Measurements from ENCODE around the gene MMP26. TPM values are rescaled to one million over a fixed set of nuclear protein-coding genes. Genes with fewer than 3 reads are reported as not detected.
"Not testable (repeated sequence)": the region's sequence is repeated elsewhere in the genome, so short reads cannot be mapped to it uniquely, and the experiment has no call there.

MMP26 gene
- total RNA-seq, 1 donor from 2014 or later, result not detected

DNA sequence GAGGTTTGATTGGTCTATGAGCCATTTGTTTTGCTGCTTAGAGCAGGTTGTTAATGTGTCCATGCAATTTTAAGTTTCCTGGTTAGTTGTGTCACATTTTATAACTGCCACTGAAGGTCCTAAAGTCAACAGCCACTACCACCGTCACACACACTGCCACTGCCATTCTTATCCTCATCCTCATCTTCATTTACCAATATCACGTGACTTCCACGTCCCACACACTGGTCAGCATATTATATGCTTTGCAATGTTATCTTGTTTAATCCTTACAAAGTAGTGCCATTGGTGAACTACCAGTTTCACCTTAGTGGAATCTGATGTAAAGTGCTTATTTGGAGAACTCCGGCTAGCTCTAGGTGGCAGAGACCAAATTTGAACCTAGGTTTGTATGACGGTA is 9.7 kb downstream of the MMP26 start:
- Histone ChIP-seq H3K4me2 (no peak overlapping the region), H3F3A (ENCODE audit: low read depth) (no peaks in the 10 kb centered on the region), H2AFZ (replicated peaks) (no peak overlapping the region), H4K20me1 (ENCODE audit: low read depth) (no peaks in the 10 kb centered on the region), H3K9ac (no peak overlapping the region), H3K9me3 (ENCODE audit: low read depth) (no peaks in the 10 kb centered on the region), H3K27ac (no peak overlapping the region), H3K79me2 (ENCODE audit: low read depth) (no peaks in the 10 kb centered on the region), H3K27me3 (no peaks in the 10 kb centered on the region), H3K4me1 (no peaks in the 10 kb centered on the region), H3K4me3 (no peak overlapping the region), H3K36me3 (no peaks in the 10 kb centered on the region)
- no peak overlapping the region for H3K27ac Mint-ChIP-seq
- TF ChIP-seq EZH2 (IDR thresholded peaks at IDR 0.05), result no peak
- TF ChIP-seq, protein P1, sequence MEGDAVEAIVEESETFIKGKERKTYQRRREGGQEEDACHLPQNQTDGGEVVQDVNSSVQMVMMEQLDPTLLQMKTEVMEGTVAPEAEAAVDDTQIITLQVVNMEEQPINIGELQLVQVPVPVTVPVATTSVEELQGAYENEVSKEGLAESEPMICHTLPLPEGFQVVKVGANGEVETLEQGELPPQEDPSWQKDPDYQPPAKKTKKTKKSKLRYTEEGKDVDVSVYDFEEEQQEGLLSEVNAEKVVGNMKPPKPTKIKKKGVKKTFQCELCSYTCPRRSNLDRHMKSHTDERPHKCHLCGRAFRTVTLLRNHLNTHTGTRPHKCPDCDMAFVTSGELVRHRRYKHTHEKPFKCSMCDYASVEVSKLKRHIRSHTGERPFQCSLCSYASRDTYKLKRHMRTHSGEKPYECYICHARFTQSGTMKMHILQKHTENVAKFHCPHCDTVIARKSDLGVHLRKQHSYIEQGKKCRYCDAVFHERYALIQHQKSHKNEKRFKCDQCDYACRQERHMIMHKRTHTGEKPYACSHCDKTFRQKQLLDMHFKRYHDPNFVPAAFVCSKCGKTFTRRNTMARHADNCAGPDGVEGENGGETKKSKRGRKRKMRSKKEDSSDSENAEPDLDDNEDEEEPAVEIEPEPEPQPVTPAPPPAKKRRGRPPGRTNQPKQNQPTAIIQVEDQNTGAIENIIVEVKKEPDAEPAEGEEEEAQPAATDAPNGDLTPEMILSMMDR (IDR thresholded peaks at IDR 0.05), result no peak
- no peak for TF ChIP-seq EZH2phosphoT487 (IDR thresholded peaks at IDR 0.05)
- no peak for DNase-seq (ENCODE audit: low spot score)
- peaks cover 2% of the 10 kb centered on the region for H3K27me3 Mint-ChIP-seq (ENCODE audit: insufficient read depth, low read depth)
- no peaks in the 10 kb centered on the region for H3K36me3 Mint-ChIP-seq
- no peak overlapping the region for H3K4me3 Mint-ChIP-seq
- peaks cover 9% of the 10 kb centered on the region for H3K4me1 Mint-ChIP-seq
- no peaks in the 10 kb centered on the region for H3K9me3 Mint-ChIP-seq

DNA sequence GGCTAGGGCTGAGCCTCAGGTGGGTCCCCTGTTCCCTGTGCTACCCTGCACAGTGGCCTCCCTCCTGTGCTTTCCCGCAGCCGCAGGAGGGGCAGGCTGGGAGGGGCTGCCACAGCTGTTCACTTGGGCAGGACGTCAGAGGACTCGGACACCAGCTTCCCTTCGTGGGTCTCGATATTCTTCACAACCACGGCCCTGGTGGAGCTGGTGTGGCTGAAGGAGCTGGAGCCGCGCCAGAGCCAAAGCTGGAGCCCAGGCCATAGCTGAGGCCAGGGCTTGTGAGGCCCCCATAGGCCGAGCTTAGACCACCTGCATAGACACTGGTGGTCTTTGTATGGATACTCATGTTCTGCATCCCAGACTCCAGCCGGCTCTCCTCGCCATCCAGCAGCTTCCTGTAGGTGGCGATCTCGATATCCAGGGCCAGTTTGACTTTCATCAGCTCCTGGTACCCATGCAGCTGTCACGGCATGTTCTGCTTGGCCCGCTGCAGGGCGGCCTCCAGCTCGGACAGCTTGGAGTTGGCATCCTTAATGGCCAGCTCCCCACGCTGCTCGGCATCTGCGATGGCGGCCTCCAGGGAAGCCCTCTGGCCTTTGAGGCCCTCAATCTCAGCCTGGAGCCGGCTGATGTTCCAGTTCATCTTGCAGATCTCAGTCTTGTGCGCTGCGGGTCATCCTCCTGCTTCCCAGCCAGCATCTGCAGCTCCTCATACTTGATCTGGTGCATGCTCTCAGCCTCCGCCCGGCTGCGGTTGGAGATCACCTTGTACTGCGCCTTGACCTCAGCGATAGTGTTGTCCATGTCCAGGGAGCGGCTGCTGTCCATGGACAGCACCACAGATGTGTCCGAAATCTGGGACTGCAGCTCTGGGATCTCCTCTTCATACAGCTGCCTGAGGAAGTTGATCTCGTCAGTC is 18.3 kb downstream of the MMP26 start:
- H3K36me3 Mint-ChIP-seq; H3F3A ChIP-seq (ENCODE audit: low read depth); H3K4me2 ChIP-seq; H4K20me1 ChIP-seq (ENCODE audit: low read depth); H3K4me3 Mint-ChIP-seq; H3K9me3 Mint-ChIP-seq; H3K9me3 ChIP-seq (ENCODE audit: low read depth); H2AFZ ChIP-seq (replicated peaks); H3K36me3 ChIP-seq; H3K27me3 Mint-ChIP-seq (ENCODE audit: insufficient read depth, low read depth); H3K79me2 ChIP-seq (ENCODE audit: low read depth); H3K27me3 ChIP-seq; H3K27ac ChIP-seq; H3K9ac ChIP-seq; H3K27ac Mint-ChIP-seq; H3K4me3 ChIP-seq; H3K4me1 ChIP-seq: not testable (repeated sequence)
- DNase-seq (ENCODE audit: low spot score), result peak; percentile 8
- H3K4me1 Mint-ChIP-seq, result peaks cover 11% of the 10 kb centered on the region
- TF ChIP-seq, protein P1 (IDR thresholded peaks at IDR 0.05), result peak; percentile 34

DNA sequence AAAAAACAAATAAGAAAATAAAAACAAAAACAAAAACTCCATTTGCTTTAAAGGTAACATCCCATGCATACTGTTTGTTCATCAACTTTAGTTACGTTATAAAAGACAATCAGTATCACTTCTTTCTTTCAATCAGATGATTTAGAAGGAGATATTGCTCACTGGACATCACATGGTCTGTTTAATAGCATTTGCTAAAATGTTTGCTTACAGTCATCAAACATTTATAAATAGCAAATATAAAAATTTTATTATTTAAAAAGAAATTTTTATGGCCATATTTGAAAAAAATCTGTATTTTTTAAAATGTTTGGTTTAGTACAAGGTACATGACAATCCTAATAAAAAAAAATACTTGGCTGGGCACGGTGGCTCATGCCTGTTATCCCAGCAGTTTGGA is 22.6 kb downstream of the MMP26 start:
- TF ChIP-seq EZH2 (IDR thresholded peaks at IDR 0.05) (no peak), EZH2phosphoT487 (IDR thresholded peaks at IDR 0.05) (no peak)
- TF ChIP-seq, protein P1 (IDR thresholded peaks at IDR 0.05), result no peak
- Mint-ChIP-seq H3K27me3 (ENCODE audit: insufficient read depth, low read depth) (peaks cover 2% of the 10 kb centered on the region), H3K36me3 (no peaks in the 10 kb centered on the region), H3K4me3 (no peak overlapping the region), H3K9me3 (peaks cover 5% of the 10 kb centered on the region), H3K4me1 (no peaks in the 10 kb centered on the region), H3K27ac (no peak overlapping the region)
- Histone ChIP-seq H2AFZ (replicated peaks) (no peak overlapping the region), H3K27me3 (no peaks in the 10 kb centered on the region), H3K27ac (no peak overlapping the region), H3K4me2 (no peak overlapping the region), H4K20me1 (ENCODE audit: low read depth) (no peaks in the 10 kb centered on the region), H3K4me3 (no peak overlapping the region), H3K9me3 (ENCODE audit: low read depth) (no peaks in the 10 kb centered on the region), H3K9ac (no peak overlapping the region), H3K36me3 (no peaks in the 10 kb centered on the region), H3F3A (ENCODE audit: low read depth) (no peaks in the 10 kb centered on the region), H3K4me1 (no peaks in the 10 kb centered on the region), H3K79me2 (ENCODE audit: low read depth) (no peaks in the 10 kb centered on the region)
- DNase-seq (ENCODE audit: low spot score), result no peak

All from neural progenitor cell (in vitro differentiated cells).